K562 (cell line): ENCODE measurements around the gene KXD1. TPM values are rescaled to one million over a fixed set of nuclear protein-coding genes. Genes with fewer than 3 reads are reported as not detected.

ENCODE experiments used
- ATF1 ChIP-seq, 2 experiments: fragments of 450-650 bp in 1 of 2; IDR thresholded peaks; 2 replicates each; pipeline ENCODE4 v1.6.1; 2016; ENCODE audit warnings: missing compliant biosample characterization in 1 of 2, missing genetic modification characterization in 1 of 2
- CREM ChIP-seq: IDR thresholded peaks from 2 replicates; pipeline ENCODE4 v1.6.1; 2014; ENCODE audit warnings: antibody characterized with exemption, low read depth
- CTCFL ChIP-seq: IDR thresholded peaks from 2 replicates; pipeline ENCODE4 v1.6.1; 2011; ENCODE audit warnings: borderline replicate concordance, low read depth, mild to moderate bottlenecking, moderate library complexity, low read length; ENCODE audit not compliant: insufficient read depth, poor library complexity, severe bottlenecking
- ETV6 ChIP-seq, 3 experiments: fragments of 150-350 bp in 1 of 3; sonication (generic) in 1 of 3; formaldehyde crosslinking in 1 of 3; IDR thresholded peaks; 2 replicates each; pipeline versions ENCODE4 v1.6.1 to v1.8.0; 2014 to 2022; ENCODE audit warnings: borderline replicate concordance in 2 of 3, low read depth in 2 of 3, antibody characterized with exemption in 1 of 3, low read length in 1 of 3, mild to moderate bottlenecking in 1 of 3, missing genetic modification reagents in 1 of 3
- FOXK2 ChIP-seq, 2 experiments: fragments of 450-650 bp; IDR thresholded peaks in 1 of 2; conservative IDR thresholded peaks in 1 of 2; 2 replicates each; pipeline ENCODE4 v1.6.1; 2016; ENCODE audit warnings: low read depth in 2 of 2, mild to moderate bottlenecking in 1 of 2
- L3MBTL2 ChIP-seq: fragments of 450-650 bp; IDR thresholded peaks from 2 replicates; pipeline ENCODE4 v1.6.1; 2016; ENCODE audit warnings: mild to moderate bottlenecking, moderate library complexity
- NBN ChIP-seq: fragments of 450-650 bp; IDR thresholded peaks from 2 replicates; pipeline ENCODE4 v1.6.1; 2016; ENCODE audit warnings: low read depth, mild to moderate bottlenecking
- RAD21 ChIP-seq, 2 experiments: fragments of 250-450 bp in 1 of 2; fragments of 450-650 bp in 1 of 2; sonication (Bioruptor Pico) in 1 of 2; formaldehyde crosslinking in 1 of 2; IDR thresholded peaks in 1 of 2; conservative IDR thresholded peaks in 1 of 2; 2 replicates each; pipeline versions ENCODE4 v1.4.0 to v1.8.0; 2020 to 2022; ENCODE audit warnings: mild to moderate bottlenecking in 2 of 2, moderate library complexity in 1 of 2
- RREB1 ChIP-seq: fragments of 250-450 bp; sonication (Bioruptor Pico); IDR thresholded peaks from 2 replicates; pipeline ENCODE4 v1.4.0; 2020
- TEAD1 ChIP-seq, 2 experiments: fragments of 450-650 bp in 1 of 2; sonication (generic) in 1 of 2; formaldehyde crosslinking; IDR thresholded peaks; 2 replicates each; pipeline versions ENCODE4 v1.4.0 to v1.8.0; 2020 to 2022; ENCODE audit warnings: mild to moderate bottlenecking in 2 of 2, missing genetic modification reagents in 1 of 2
- ZBTB7A ChIP-seq: IDR thresholded peaks from 2 replicates; pipeline ENCODE4 v1.6.1; 2011; ENCODE audit warnings: low read depth, mild to moderate bottlenecking, low read length, moderate library complexity, borderline replicate concordance; ENCODE audit not compliant: control insufficient read depth
- ZEB2 ChIP-seq: fragments of 450-650 bp; IDR thresholded peaks from 2 replicates; pipeline ENCODE4 v1.6.1; 2016
- polyA plus RNA-seq, 8 experiments: library from polyadenylated mRNA; depleted of rRNA in 4 of 8; stranded (reverse) in 5 of 8; unstranded in 3 of 8; fragments of >200 nt; fragmentation: Nextera tagmentation in 2 of 8; fragmentation: Illumina TruSeq in 1 of 8; extraction: Ambion mirVana in 2 of 8; extraction: Trizol in 1 of 8; gene quantifications; 2 replicates each; pipeline versions ENCODE4 v1.2.1 to v1.2.3, GENCODE V29; 2011 to 2014; ENCODE audit warnings: inconsistent platforms in 1 of 8, missing spikeins in 1 of 8
- total RNA-seq, 7 experiments: library from RNA; depleted of rRNA in 6 of 7; stranded (reverse); fragments of >200 nt in 6 of 7; fragmentation: Illumina TruSeq in 2 of 7; extraction: Trizol in 2 of 7; gene quantifications; 2 replicates each; pipeline versions ENCODE4 v1.2.1 to v1.2.3, GENCODE V29; 2011 to 2021; ENCODE audit warnings: low replicate concordance in 1 of 7

The KXD1 gene
- total and polyA plus RNA-seq, 9 of the 15 experiments (the other 6 are each of a cell fraction or from before 2014, with no cell fraction given), result 21.9 to 210 (median 118) TPM

DNA sequence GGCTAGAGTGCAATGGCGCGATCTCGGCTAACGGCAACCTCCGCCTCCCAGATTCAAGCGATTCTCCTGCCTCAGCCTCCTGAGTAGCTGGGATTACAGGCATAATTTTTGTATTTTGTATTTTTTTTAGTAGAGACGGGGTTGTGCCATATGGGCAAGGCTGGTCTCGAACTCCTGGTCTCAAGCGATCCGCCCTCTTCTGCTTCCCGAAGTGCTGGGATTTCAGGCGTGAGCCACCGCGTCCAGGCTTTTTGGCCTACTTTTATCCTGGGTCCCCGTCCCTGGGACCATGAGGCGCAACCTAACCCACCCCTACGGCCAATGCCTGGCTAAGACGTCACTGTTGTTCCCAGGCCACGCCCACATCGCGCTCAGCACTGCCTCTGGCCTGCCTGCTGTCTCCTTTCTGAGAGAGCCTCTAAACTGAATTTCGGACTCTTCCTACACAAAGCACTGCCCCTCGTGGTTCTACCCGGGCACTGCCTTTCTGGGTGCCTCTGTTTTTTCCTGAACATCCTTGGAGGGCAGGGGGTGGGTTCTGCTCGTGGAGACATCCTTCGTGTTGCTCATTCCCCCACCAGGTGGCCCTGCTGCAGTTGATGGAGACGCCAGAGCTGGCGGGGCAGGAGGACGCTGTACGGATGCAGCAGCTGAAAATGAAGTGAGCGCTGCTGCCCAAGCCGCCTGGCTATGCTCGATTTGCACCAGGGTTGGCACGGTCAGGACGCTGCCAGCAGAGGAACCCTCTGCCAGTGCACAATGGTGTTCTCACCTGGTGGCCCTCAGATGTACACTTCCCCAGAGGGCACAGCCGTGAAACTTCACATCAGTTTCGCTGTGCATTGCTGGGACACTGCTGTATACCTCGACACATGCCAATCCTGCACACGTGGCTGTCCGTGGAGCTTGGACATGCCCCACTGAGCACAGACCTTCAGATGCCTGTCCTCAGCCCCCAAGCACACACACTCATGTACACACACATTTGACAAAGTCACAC is 32.9 kb downstream of the KXD1 start (continued):
- TF ChIP-seq L3MBTL2, result peak; percentile 82
- peak; percentile 55; the same call in 1 of the 2 replicates for TF ChIP-seq ZBTB7A
- TF ChIP-seq ETV6 (IDR thresholded peaks at IDR 0.05; ENCODE audit: borderline replicate concordance in 1 of 2, low read depth in 2 of 2, low read length in 1 of 2), result no peak
- TF ChIP-seq ETV6 (CRISPR knock-in tag; IDR thresholded peaks at IDR 0.05; ENCODE audit: borderline replicate concordance), result no peak
- TF ChIP-seq RREB1 (CRISPR knock-in tag), result 0 out of 2 replicates have a peak, but pooled peaks have one; percentile 19
- TF ChIP-seq TEAD1 (CRISPR knock-in tag; IDR thresholded peaks at IDR 0.05), result 0 out of 4 replicates have a peak, but pooled peaks of 1 of the 2 experiments have one; percentile 14
- peak; percentile 46; the same call in 1 of the 2 replicates for TF ChIP-seq ZEB2
- 0 out of 2 replicates have a peak, but pooled peaks have one; percentile 25 for TF ChIP-seq NBN
- 0 out of 2 replicates have a peak, but pooled peaks have one; percentile 6 for TF ChIP-seq ATF1 (CRISPR knock-in tag; IDR thresholded peaks at IDR 0.05)
- TF ChIP-seq ATF1 (tag; IDR thresholded peaks at IDR 0.05), result peak; percentile 94
- peak; percentile 49 for TF ChIP-seq CTCFL
- TF ChIP-seq FOXK2 (conservative IDR thresholded peaks at IDR 0.05 in 1 of 2, IDR thresholded peaks at IDR 0.05 in 1 of 2; ENCODE audit: low read depth in 2 of 2), result peak; percentile 19 to 33; a peak in 2 of 4 replicates
- peak; percentile 92 for TF ChIP-seq CREM
- peak; percentile 36 to 59; a peak in 3 of 4 replicates for TF ChIP-seq RAD21 (CRISPR knock-in tag; conservative IDR thresholded peaks at IDR 0.05 in 1 of 2, IDR thresholded peaks at IDR 0.05 in 1 of 2)
- TF ChIP-seq, all 486 proteins: peak for 68
